K562 (cell line): ENCODE data around the gene ITGB2. TPM values are rescaled to one million over a fixed set of nuclear protein-coding genes. Genes with fewer than 3 reads are reported as not detected.

Source experiments
- CREB1 ChIP-seq, 2 experiments: sonication (generic) in 1 of 2; formaldehyde crosslinking in 1 of 2; IDR thresholded peaks; 2 replicates each; pipeline versions ENCODE4 v1.6.1 to v1.8.0; 2012 to 2022; ENCODE audit warnings: inconsistent platforms in 1 of 2, mild to moderate bottlenecking in 1 of 2, missing genetic modification reagents in 1 of 2, moderate library complexity in 1 of 2
- IRF9 ChIP-seq: fragments of 450-650 bp; IDR thresholded peaks from 2 replicates; pipeline ENCODE4 v1.6.1; 2016; ENCODE audit warnings: missing biosample characterization, missing genetic modification characterization
- MXI1 ChIP-seq: IDR thresholded peaks from 2 replicates; pipeline ENCODE4 v1.6.1; 2011; ENCODE audit warnings: low read depth, mild to moderate bottlenecking, improper control_type of control experiment, low read length
- RNF219 ChIP-seq: fragments of 250-450 bp; sonication (Bioruptor Pico); IDR thresholded peaks from 2 replicates; pipeline ENCODE4 v1.5.0; 2022; ENCODE audit warnings: mild to moderate bottlenecking
- SMARCB1 ChIP-seq: IDR thresholded peaks from 2 replicates; pipeline ENCODE4 v1.6.1; 2011; ENCODE audit warnings: improper control_type of control experiment, low read depth; ENCODE audit not compliant: insufficient read length
- TCF7L2 ChIP-seq: fragments of 150-350 bp; IDR thresholded peaks from 2 replicates; pipeline ENCODE4 v1.6.1; 2016; ENCODE audit warnings: low read depth, mild to moderate bottlenecking, low read length, moderate library complexity
- ZNF766 ChIP-seq: fragments of 200-800 bp; sonication (Bioruptor generic); conservative IDR thresholded peaks from 2 replicates; pipeline ENCODE4 v1.6.1; 2016; ENCODE audit warnings: missing genetic modification characterization, missing compliant biosample characterization
- polyA plus RNA-seq, 8 experiments: library from polyadenylated mRNA; depleted of rRNA in 4 of 8; stranded (reverse) in 5 of 8; unstranded in 3 of 8; fragments of >200 nt; fragmentation: Nextera tagmentation in 2 of 8; fragmentation: Illumina TruSeq in 1 of 8; extraction: Ambion mirVana in 2 of 8; extraction: Trizol in 1 of 8; gene quantifications; 2 replicates each; pipeline versions ENCODE4 v1.2.1 to v1.2.3, GENCODE V29; 2011 to 2014; ENCODE audit warnings: inconsistent platforms in 1 of 8, missing spikeins in 1 of 8
- total RNA-seq, 7 experiments: library from RNA; depleted of rRNA in 6 of 7; stranded (reverse); fragments of >200 nt in 6 of 7; fragmentation: Illumina TruSeq in 2 of 7; extraction: Trizol in 2 of 7; gene quantifications; 2 replicates each; pipeline versions ENCODE4 v1.2.1 to v1.2.3, GENCODE V29; 2011 to 2021; ENCODE audit warnings: low replicate concordance in 1 of 7

The ITGB2 gene
- total and polyA plus RNA-seq, 9 of the 15 experiments (the other 6 are each of a cell fraction or from before 2014, with no cell fraction given): 0.07 to 1.3 (median 0.51) TPM; not detected in 2

- TF ChIP-seq RNF219 (CRISPR knock-in tag) (no peak), MXI1 (no peak), TCF7L2 (no peak), CREB1 (IDR thresholded peaks at IDR 0.05) (no peak), CREB1 (CRISPR knock-in tag; IDR thresholded peaks at IDR 0.05) (no peak), IRF9 (no peak), SMARCB1 (no peak), ZNF766 (CRISPR knock-in tag) (no peak)
Measured at GRCh38 chr21:44952116-44952928, 31.6 kb upstream of the ITGB2 start (continued).
